C4-2B (cell line): ENCODE measurements around the gene RITA1.

Source experiments
- ZFX ChIP-seq: fragments of 450-650 bp; IDR thresholded peaks from 2 replicates; pipeline ENCODE4 v1.6.1; 2017
- TF ChIP-seq, protein P1 (sequence below): fragments of 450-650 bp; conservative IDR thresholded peaks from 2 replicates; pipeline ENCODE4 v1.5.1; 2017; ENCODE audit warnings: mild to moderate bottlenecking

DNA sequence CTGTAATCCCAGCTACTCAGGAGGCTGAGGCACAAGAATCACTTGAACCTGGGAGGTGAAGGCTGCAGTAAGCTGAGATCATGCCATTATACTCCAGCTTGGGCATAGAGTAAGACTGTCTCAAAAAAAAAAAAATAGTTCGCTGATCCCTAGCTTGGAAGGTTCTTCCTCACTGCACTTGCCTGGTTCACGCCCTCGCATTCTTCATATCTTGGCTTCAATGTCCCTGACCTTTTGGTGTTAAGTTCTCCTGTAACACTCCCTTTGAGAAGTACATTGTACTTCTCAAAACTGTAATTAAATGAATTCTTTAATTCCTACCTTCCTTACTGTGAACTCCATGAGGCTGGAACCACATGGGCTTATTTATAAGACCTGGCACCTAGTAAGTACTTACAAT lies 19.3 kb downstream of the RITA1 start:
- TF ChIP-seq, protein P1, sequence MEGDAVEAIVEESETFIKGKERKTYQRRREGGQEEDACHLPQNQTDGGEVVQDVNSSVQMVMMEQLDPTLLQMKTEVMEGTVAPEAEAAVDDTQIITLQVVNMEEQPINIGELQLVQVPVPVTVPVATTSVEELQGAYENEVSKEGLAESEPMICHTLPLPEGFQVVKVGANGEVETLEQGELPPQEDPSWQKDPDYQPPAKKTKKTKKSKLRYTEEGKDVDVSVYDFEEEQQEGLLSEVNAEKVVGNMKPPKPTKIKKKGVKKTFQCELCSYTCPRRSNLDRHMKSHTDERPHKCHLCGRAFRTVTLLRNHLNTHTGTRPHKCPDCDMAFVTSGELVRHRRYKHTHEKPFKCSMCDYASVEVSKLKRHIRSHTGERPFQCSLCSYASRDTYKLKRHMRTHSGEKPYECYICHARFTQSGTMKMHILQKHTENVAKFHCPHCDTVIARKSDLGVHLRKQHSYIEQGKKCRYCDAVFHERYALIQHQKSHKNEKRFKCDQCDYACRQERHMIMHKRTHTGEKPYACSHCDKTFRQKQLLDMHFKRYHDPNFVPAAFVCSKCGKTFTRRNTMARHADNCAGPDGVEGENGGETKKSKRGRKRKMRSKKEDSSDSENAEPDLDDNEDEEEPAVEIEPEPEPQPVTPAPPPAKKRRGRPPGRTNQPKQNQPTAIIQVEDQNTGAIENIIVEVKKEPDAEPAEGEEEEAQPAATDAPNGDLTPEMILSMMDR = no peak
- TF ChIP-seq ZFX = no peak
